Choroid plexus epithelial cell (primary cell): ENCODE results near the gene ABCB11.

Source experiments
- DNase-seq: peaks from one replicate; pipeline ENCODE4 v3.0.0-alpha.2; 2010; ENCODE audit warnings: low read depth
- H3K4me3 ChIP-seq: 2 replicates; pipeline ENCODE4 v1.5.1; 2011; ENCODE audit warnings: low read depth, mild to moderate bottlenecking, control low read depth, low read length, moderate library complexity
- CTCF ChIP-seq: conservative IDR thresholded peaks from 2 replicates; pipeline ENCODE4 v1.5.1; 2011; ENCODE audit warnings: low read depth, mild to moderate bottlenecking, control low read depth, inconsistent platforms, low read length, moderate library complexity

ABCB11 gene

GRCh38 chr2:168988755-168989154, 42.4 kb downstream of the ABCB11 start:
- TF ChIP-seq CTCF = no peak
- DNase-seq = no peak
- no peak overlapping the region for H3K4me3 ChIP-seq

- TF ChIP-seq CTCF = no peak
- no peak overlapping the region for H3K4me3 ChIP-seq
- no peak for DNase-seq
Measured at GRCh38 chr2:168986398-168986943, 44.7 kb downstream of the ABCB11 start.

- no peak for DNase-seq
- no peak overlapping the region for H3K4me3 ChIP-seq
- no peak for TF ChIP-seq CTCF
Measured at GRCh38 chr2:168981651-168982050, 49.5 kb downstream of the ABCB11 start.

GRCh38 chr2:168978461-168978861, 52.7 kb downstream of the ABCB11 start:
- no peak for DNase-seq
- no peak overlapping the region for H3K4me3 ChIP-seq
- TF ChIP-seq CTCF = no peak

- H3K4me3 ChIP-seq = no peak overlapping the region
Measured at GRCh38 chr2:168977608-168978007, 53.5 kb downstream of the ABCB11 start.

GRCh38 chr2:168976034-168976654, 55.0 kb downstream of the ABCB11 start:
- H3K4me3 ChIP-seq = no peak overlapping the region
- TF ChIP-seq CTCF = no peak
- DNase-seq = no peak

More at GRCh38 chr2:168977608-168978007, 53.5 kb downstream of the ABCB11 start:
- DNase-seq = no peak
- TF ChIP-seq CTCF = no peak

GRCh38 chr2:168974428-168974827, 56.7 kb downstream of the ABCB11 start:
- TF ChIP-seq CTCF = no peak

More at GRCh38 chr2:168974428-168974827, 56.7 kb downstream of the ABCB11 start:
- no peak for DNase-seq
- H3K4me3 ChIP-seq = no peak overlapping the region
